Upper lobe of left lung (tissue), 6 donors: Measurements from ENCODE around the gene MAG. TPM values are rescaled to one million over a fixed set of nuclear protein-coding genes. Genes with fewer than 3 reads are reported as not detected.

Source experiments
- ATAC-seq, 2 donors: fragments of 200-7000 bp; cut with Tn5 transposase; one replicate each; pipeline ENCODE4 v1.9.1; 2022; ENCODE audit warnings: mild to moderate bottlenecking in 2 of 2, moderate library complexity in 2 of 2; ENCODE audit not compliant: low FRiP score in 2 of 2
- DNase-seq, 2 donors: peaks; one replicate each; pipeline ENCODE4 v3.0.0-alpha.2; 2019 to 2020
- H3K27ac ChIP-seq, 4 donors: fragments of 200-600 bp; sonication (generic); one replicate each; pipeline ENCODE4 v1.5.1; 2016 to 2019
- H3K27me3 ChIP-seq, 4 donors: fragments of 200-600 bp; sonication (generic); one replicate each; pipeline ENCODE4 v1.5.1; 2017 to 2019
- H3K36me3 ChIP-seq, 4 donors: fragments of 200-600 bp; sonication (generic); one replicate each; pipeline ENCODE4 v1.5.1; 2016 to 2019
- H3K4me1 ChIP-seq, 4 donors: fragments of 200-600 bp; sonication (generic); one replicate each; pipeline ENCODE4 v1.5.1; 2018 to 2019
- H3K4me3 ChIP-seq, 4 donors: fragments of 200-600 bp; sonication (generic); one replicate each; pipeline ENCODE4 v1.5.1; 2017 to 2019; ENCODE audit warnings: mild to moderate bottlenecking in 2 of 4, moderate library complexity in 1 of 4
- H3K9me3 ChIP-seq, 4 donors: fragments of 200-600 bp; sonication (generic); one replicate each; pipeline ENCODE4 v1.5.1; 2018 to 2019
- EP300 ChIP-seq, 4 donors: sonication (generic); formaldehyde crosslinking; IDR thresholded peaks; one replicate each; pipeline ENCODE4 v1.5.1; 2017; ENCODE audit warnings: antibody characterized with exemption in 4 of 4, control low read depth in 2 of 4
- POLR2A ChIP-seq, 4 donors: fragments of 450-650 bp; IDR thresholded peaks; one replicate each; pipeline ENCODE4 v1.5.1; 2016 to 2017; ENCODE audit warnings: antibody characterized with exemption in 4 of 4, mild to moderate bottlenecking in 2 of 4
- POLR2AphosphoS5 ChIP-seq, 2 donors: sonication (generic); formaldehyde crosslinking; IDR thresholded peaks; one replicate each; pipeline ENCODE4 v1.5.1; 2017; ENCODE audit warnings: antibody characterized with exemption in 2 of 2
- WGBS, 2 donors: methylation state at CpG; one replicate each; pipeline ENCODE4 v1.1.5; 2017 to 2018; 5-methylcytosine and 5-hydroxymethylcytosine counted together
- total RNA-seq, 6 donors: library from RNA; depleted of rRNA in 4 of 6; stranded (reverse); fragments of >200 nt in 4 of 6; gene quantifications; one replicate each; pipeline versions ENCODE4 v1.1.0 to v1.2.1, GENCODE V29; 2016 to 2021
- TF ChIP-seq, protein P1 (sequence below), 6 experiments: fragments of 450-650 bp in 4 of 6; fragments of 200-600 bp in 2 of 6; sonication (generic) in 2 of 6; IDR thresholded peaks; one replicate each; pipeline ENCODE4 v1.5.1; 2016 to 2019; ENCODE audit warnings: antibody characterized with exemption in 6 of 6
- donor health status: DM: no; HTN: no; CAD: no; lungs with moderate emphysema.
- donor health status: DM: no; HTN: yes; CAD: no; lungs with severe emphysema.

Gene MAG
- total RNA-seq, 6 donors from 2014 or later, result 0.51 to 6.2 (median 2.2) TPM; not detected in 2

DNA sequence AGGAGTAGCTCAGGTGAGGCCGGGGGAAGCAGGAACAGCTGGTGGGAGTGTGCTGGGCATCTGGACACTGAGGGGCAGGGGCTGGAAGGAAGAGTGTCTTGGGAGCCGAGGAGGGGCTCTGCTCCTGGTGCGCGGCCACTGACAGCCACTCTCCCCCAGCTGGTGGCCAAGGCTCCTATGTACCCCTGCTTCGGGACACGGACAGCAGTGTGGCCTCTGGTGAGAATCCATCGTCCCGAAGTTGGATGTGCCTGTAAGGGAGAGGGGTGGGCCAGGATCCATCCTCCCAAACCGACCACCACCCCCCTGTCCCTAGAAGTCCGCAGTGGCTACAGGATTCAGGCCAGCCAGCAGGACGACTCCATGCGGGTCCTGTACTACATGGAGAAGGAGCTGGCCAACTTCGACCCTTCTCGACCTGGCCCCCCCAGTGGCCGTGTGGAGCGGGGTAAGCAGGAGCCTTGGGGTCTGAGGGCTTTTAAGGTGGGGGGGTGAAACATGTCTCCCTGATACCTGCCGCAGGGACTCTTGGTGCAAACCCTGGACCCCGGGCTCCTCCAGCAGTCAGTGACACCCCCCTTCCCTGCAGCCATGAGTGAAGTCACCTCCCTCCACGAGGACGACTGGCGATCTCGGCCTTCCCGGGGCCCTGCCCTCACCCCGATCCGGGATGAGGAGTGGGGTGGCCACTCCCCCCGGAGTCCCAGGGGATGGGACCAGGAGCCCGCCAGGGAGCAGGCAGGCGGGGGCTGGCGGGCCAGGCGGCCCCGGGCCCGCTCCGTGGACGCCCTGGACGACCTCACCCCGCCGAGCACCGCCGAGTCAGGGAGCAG lies 25.2 kb upstream of the MAG start:
- ATAC-seq, result peak in 1 of 2 donors; percentile 21
- WGBS, 2 donors, result 70% methylated on average over 19 of the region's 39 CpGs; no CpG with 5 or more reads in 1 of the 2 donors

GRCh38 chr19:35267353-35267817 lies 24.6 kb upstream of the MAG start:
- H3K9me3 ChIP-seq, result no peaks in the 10 kb centered on the region
- DNase-seq (peak; percentile 55 to 90), ATAC-seq (peak in 1 of 2 donors; percentile 61)
- WGBS, 2 donors, result 1 to 3% methylated on average over 13 to 35 of the region's 40 CpGs
- TF ChIP-seq POLR2AphosphoS5 (IDR thresholded peaks at IDR 0.05) (no peak), POLR2A (IDR thresholded peaks at IDR 0.05) (no peak), EP300 (IDR thresholded peaks at IDR 0.05) (no peak)
- TF ChIP-seq, protein P1, sequence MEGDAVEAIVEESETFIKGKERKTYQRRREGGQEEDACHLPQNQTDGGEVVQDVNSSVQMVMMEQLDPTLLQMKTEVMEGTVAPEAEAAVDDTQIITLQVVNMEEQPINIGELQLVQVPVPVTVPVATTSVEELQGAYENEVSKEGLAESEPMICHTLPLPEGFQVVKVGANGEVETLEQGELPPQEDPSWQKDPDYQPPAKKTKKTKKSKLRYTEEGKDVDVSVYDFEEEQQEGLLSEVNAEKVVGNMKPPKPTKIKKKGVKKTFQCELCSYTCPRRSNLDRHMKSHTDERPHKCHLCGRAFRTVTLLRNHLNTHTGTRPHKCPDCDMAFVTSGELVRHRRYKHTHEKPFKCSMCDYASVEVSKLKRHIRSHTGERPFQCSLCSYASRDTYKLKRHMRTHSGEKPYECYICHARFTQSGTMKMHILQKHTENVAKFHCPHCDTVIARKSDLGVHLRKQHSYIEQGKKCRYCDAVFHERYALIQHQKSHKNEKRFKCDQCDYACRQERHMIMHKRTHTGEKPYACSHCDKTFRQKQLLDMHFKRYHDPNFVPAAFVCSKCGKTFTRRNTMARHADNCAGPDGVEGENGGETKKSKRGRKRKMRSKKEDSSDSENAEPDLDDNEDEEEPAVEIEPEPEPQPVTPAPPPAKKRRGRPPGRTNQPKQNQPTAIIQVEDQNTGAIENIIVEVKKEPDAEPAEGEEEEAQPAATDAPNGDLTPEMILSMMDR (IDR thresholded peaks at IDR 0.05), result no peak
- peaks cover 29 to 52% (median 41%) of the 10 kb centered on the region in 4 donors for H3K4me1 ChIP-seq
- H3K36me3 ChIP-seq, result peaks cover 7 to 37% (median 25%) of the 10 kb centered on the region in 4 donors
- H3K27me3 ChIP-seq, result no peaks in the 10 kb centered on the region
- H3K4me3 ChIP-seq, result peak overlapping the region; percentile 48 to 89 (median 84)
- H3K27ac ChIP-seq, result peak overlapping the region; percentile 88 to 97 (median 92)

More for the DNA sequence above, 25.2 kb upstream of the MAG start:
- H3K36me3 ChIP-seq, result peaks cover 7 to 32% (median 19%) of the 10 kb centered on the region in 4 donors
- H3K4me3 ChIP-seq, result peak overlapping the region; percentile 48 to 89 (median 84)
- H3K27me3 ChIP-seq, result no peaks in the 10 kb centered on the region
- no peak for TF ChIP-seq EP300 (IDR thresholded peaks at IDR 0.05)
- peaks cover 29 to 45% (median 38%) of the 10 kb centered on the region in 4 donors for H3K4me1 ChIP-seq
- H3K27ac ChIP-seq, result peak overlapping the region; percentile 88 to 97 (median 92)
- DNase-seq, result peak in 1 of 2 donors; percentile 87
- no peaks in the 10 kb centered on the region for H3K9me3 ChIP-seq

GRCh38 chr19:35267818-35268535 lies 24.0 kb upstream of the MAG start:
- TF ChIP-seq POLR2AphosphoS5 (IDR thresholded peaks at IDR 0.05), result peak; percentile 57 to 62
- TF ChIP-seq POLR2A (IDR thresholded peaks at IDR 0.05), result peak in 3 of 4 donors; percentile 38 to 81 (median 45)
- TF ChIP-seq, protein P1 (IDR thresholded peaks at IDR 0.05), result no peak
- Histone ChIP-seq H3K4me3 (peak overlapping the region; percentile 48 to 89 (median 84)), H3K36me3 (peaks cover 7 to 38% (median 25%) of the 10 kb centered on the region in 4 donors), H3K9me3 (no peaks in the 10 kb centered on the region), H3K4me1 (peaks cover 29 to 57% (median 43%) of the 10 kb centered on the region in 4 donors), H3K27me3 (no peaks in the 10 kb centered on the region), H3K27ac (peak overlapping the region; percentile 88 to 97 (median 92))
- ATAC-seq, result peak; percentile 65 to 91
- 0% methylated on average over 19 to 48 of the region's 100 CpGs for WGBS, 2 donors
- DNase-seq, result peak; percentile 73 to 97

DNA sequence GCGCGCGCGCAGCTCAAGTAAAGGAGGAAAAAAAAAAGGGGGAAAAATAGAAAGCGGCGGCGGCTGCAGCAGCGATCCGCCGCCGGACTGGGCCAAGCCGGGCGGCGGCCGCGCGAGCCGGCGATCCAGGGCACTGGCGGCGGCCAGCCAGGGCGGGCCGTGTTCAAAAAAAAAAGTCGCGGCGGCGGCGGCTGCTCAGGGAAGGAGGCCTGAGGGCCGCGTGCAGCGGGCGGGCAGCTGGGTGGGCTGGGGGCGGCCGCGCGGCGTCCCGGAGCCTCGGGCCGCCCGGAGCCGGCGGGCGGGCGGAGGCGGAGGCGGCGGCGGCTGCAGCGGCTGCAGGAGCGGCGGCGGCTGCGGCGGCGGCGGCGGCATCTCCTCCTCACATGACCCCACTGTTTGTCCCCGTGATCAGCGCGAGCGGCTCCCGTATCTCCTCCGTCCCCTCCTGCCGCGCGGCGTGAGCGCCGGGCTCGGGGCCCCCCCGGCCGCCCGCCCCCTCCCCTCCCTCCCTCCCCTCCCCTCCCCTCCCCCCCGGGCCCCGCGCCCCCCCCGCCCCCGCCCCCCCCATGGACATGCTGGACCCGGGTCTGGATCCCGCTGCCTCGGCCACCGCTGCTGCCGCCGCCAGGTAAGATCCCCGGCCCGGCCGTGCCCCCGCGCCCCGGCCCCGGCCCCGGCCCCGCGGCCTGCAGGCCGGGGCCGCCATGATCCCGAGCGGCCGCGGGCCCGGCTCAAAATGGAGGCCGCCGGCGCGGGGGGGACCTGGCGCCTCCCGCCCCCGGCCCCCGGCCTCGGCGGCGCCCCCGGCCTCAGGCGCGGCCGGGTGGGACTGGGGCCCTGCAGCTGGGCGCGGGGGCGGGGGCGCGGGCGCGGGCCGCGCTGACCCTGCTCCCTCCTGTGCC lies 23.2 kb upstream of the MAG start, which contains the start of gene USF2:
TSS of gene USF2 (plus strand) at position 427 of the 902 bp plus-strand sequence. CDS start at position 567, 140 bp downstream.
- no peaks in the 10 kb centered on the region for H3K27me3 ChIP-seq
- TF ChIP-seq POLR2AphosphoS5 (IDR thresholded peaks at IDR 0.05) (no peak), POLR2A (IDR thresholded peaks at IDR 0.05) (no peak), EP300 (IDR thresholded peaks at IDR 0.05) (no peak)
- TF ChIP-seq, protein P1 (IDR thresholded peaks at IDR 0.05), result no peak
- no peak for ATAC-seq
- H3K9me3 ChIP-seq, result no peaks in the 10 kb centered on the region
- H3K27ac ChIP-seq, result peak within 1 kb of the TSS; percentile 88 to 97 (median 92)
- H3K4me3 ChIP-seq, result peak within 1 kb of the TSS; percentile 82 to 89 (median 86)
- H3K36me3 ChIP-seq, result peaks cover 8 to 45% (median 33%) of the 10 kb centered on the region in 4 donors
- peaks cover 29 to 61% (median 43%) of the 10 kb centered on the region in 4 donors for H3K4me1 ChIP-seq
- peak; percentile 83 to 92 for DNase-seq
- 0% methylated on average over 1 to 28 of the region's 126 CpGs for WGBS, 2 donors
